Smooth muscle cell of the brain vasculature (primary cell): ENCODE results near the gene C19orf33.

Experiments
- DNase-seq: peaks from one replicate; pipeline ENCODE4 v3.0.0-alpha.2; 2012; ENCODE audit warnings: low read depth, low spot score

Gene C19orf33

DNA sequence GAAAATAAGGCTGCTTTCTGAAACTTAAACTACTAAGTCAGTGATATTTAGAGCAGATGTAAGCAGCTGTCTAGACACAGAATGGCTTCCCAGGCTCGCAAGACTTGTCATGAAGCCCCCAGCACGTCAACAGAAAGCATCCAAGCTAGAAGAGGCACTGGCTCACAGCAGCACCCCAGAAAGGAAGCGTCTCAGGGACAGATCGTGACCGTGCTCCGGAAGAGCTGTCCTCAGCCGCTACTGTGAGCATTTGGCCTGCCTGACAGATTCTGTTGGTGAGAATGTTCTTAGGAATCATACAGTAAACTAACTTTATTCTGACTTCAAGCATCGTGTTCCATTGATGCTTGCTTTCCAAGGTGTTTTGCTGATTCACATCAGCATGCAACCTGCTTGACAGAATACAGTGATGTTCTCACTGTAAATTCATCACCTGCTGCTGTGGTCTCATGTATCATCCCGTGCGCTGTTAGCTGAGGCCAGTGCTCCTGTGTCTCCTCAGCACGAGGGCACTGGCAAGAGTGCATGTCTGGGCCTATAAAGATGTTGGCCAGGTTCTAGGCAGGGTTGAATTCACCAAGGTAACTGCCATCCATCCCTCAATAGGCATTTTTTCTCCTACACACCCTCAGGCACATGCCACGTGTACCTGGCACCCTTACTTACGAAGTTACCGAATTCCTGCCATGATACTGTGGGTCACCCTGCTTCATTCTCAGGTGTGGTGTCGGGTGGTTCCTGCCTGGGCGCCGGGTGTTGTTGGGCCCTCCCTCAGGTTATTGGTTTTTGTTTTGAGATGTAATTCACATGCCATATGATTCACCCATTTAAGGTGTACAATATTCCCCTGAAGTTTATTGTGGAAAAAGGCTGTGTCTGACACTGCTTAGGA lies 23.8 kb upstream of the C19orf33 start:
- no peak for DNase-seq

GRCh38 chr19:38281811-38282566 lies 22.1 kb upstream of the C19orf33 start:
- DNase-seq: no peak

- DNase-seq: no peak
Observed at GRCh38 chr19:38283271-38283670, 20.8 kb upstream of the C19orf33 start.

DNA sequence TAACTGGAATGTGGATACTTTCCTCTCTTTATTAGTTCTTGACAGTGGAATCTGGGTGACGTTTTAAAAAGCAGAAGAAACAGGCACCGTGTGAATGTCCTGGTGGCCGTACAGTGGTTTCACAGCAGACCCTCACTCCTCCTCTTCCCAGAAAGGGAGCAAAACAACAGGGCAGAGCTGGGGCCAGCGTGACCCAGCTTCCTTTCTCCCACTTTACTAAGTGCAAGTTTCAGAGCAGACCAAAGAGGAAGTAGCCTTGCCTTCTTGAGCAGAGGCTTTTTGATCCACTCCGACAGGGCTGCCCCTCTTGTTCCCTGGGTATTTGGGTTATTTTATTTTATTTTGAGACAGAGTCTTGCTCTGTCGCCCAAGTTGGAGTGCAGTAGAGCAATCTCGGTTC lies 19.6 kb upstream of the C19orf33 start:
- no peak for DNase-seq

GRCh38 chr19:38285567-38285966 lies 18.5 kb upstream of the C19orf33 start:
- DNase-seq: no peak

- DNase-seq: no peak
Observed at GRCh38 chr19:38287604-38288003, 16.4 kb upstream of the C19orf33 start.

DNA sequence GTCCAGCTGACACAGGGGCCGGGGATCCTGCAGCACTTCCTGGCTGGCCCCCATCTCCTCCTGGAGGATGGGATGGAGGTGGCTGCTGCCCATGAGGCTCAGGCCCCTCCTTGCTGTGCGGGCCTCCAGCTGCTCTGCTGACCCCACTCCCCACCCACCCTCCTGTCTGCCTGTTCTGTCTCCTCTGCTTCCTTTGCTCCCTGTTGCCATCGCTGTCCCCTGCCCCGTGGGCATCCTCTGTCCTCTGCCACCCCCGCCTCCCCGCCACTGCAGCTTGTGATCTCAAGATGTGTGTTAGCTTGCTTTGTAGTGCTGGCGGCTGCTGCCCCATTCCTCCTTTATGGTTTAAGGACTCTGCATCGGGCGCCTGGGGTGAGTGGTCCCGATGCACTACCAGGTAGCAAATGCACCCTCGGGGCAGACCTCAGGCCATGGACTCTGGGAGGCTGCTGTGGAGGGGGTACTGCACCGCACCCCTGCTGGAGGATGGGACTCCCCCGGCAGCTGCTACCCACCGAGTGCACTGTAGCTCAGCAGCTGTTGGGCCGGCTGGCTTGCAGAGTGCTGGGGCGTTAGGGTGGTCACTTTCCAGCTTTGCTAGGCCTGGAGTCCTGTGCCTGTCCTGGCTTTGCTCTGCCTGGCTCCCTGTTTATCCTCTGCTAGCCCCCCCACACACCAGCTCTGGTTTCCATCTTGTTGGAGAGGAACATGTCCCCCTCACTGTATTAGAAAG lies 15.8 kb upstream of the C19orf33 start:
- DNase-seq: no peak

DNA sequence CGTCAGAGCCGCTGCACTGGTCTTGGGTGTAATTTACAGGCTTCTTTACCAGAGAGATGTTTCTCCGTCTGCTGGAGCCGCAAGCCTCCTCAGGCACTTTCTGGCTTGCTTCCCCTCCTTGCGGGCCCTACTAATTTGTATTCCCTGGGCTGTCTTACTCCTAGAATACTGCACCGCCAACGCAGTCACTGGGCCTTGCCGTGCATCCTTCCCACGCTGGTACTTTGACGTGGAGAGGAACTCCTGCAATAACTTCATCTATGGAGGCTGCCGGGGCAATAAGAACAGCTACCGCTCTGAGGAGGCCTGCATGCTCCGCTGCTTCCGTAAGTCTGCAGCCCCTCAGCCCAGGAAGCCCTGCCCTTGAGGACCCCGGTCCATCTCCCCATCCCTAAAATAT lies 14.1 kb upstream of the C19orf33 start:
- DNase-seq: no peak

DNA sequence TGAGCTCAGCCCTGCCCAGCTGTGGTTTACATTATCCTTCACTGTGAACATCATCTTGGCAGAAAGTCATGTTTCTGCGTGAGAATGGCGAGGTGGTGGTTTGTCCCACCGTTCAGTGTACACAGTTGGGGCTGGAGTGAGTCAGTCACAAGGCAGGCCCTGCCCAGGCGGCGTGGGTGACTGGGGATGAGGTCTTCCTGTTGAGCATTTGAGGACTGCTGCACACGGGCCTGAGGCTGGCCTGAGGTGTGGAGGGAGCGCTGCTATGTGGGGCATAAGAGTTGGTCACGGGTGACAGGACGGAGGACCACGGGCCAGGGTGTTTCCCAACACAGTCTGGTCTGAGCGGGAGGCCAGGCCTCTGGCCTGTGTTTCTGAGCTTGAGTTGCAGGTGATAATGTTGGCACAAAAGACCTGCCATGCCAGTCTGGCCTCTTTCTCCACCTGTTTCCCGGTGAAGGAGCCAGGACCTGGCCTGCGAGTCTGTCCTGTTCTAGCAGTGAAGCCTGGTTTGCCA lies 13.4 kb upstream of the C19orf33 start:
- DNase-seq: peak; percentile 58

- DNase-seq: no peak
Observed at GRCh38 chr19:38291855-38292254, 12.2 kb upstream of the C19orf33 start.

- no peak for DNase-seq
Observed at GRCh38 chr19:38293281-38293680, 10.8 kb upstream of the C19orf33 start.

GRCh38 chr19:38294090-38294489 lies 10.0 kb upstream of the C19orf33 start:
- no peak for DNase-seq

GRCh38 chr19:38298821-38299680 lies 5.0 kb upstream of the C19orf33 start:
- peak; percentile 57 for DNase-seq

DNA sequence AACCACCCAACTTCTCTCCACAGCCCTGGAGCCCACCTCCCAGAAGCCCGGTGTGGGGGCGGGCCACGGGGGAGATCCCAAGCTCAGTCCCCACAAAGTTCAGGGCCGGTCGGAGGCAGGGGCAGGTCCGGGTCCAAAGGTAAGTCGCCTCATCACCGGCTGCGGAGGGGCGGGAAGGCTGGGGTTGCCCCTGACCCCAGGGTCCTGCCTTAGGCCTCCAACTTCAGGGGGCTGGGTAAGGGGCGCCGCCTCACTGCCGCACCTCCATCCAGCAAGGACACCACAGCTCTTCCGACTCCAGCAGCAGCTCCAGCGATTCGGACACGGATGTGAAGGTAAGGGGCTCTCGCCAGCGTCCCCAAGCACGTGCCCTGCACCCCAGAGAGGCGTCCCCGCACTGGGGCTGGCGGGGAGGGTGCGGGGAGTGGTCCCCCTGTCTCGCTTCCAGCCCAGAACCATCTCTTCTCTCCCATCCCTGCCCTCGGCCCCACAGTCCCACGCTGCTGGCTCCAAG lies 358 bp downstream of the C19orf33 start:
- no peak for DNase-seq

GRCh38 chr19:38304866-38305429 lies 897 bp downstream of the C19orf33 start:
- no peak for DNase-seq

- no peak for DNase-seq
Observed at GRCh38 chr19:38306236-38306635, 2.2 kb downstream of the C19orf33 start.

DNA sequence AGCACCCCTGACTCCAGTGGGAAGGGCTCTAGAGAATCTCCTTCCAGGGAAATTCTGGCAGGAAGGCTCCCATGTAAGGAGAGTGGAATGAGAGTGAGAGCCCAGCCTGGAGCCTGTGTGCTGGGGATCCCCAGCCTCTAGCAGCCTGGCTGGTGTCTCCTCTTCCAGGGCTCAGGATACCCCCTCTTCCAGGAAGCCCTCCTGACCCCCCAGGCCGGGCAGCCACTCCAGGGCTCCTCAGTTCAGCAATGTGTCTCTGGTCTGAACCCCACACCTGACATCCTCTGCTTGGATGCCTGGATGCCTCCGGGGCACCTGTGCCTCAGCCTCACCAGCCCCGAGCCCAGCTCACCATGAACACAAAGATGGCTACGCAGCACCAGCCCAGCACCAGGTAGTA lies 3.0 kb downstream of the C19orf33 start:
- no peak for DNase-seq

- no peak for DNase-seq
Observed at GRCh38 chr19:38307597-38307996, 3.5 kb downstream of the C19orf33 start.

DNA sequence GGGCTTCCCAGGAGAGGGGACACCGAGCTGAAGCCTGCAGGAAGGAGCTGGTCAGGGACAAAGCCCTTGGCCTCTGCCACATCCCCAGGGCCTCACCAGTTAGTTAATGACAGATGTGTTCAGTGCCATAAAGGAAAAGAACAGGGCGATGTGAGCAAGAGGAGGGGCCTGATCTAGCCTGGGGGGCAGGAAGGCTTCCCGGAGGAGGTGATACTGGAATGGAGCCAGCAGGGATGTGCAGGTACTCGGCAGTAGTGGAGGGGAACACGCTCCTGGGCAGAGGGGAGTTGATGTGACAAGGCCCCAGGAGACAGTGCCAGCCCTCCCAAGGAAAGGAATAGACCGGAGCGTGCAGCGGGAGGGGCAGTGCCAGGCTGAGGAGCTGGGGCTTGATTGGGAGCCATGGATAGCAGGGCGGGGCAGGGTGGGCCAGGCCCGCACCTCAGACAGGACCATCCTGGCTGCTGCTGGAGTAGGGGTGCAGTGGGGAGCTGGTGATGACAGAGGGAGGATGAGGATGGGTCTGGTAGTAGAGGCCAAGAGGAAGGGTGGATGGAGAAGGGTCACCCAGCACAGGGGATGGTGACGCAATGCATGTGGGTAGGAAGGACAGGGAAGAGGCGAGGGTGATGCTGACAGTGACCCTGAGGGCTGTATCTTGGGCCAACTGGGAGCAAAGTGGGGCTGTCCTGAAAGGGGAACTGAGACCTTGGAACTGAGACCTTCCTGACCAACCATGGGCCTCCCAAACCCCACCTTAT lies 4.1 kb downstream of the C19orf33 start:
- DNase-seq: no peak
